GM21825 (cell line): ENCODE measurements around the gene RALBP1.

Experiments used
- ATAC-seq: cut with Tn5 transposase; IDR thresholded peaks from one replicate; pipeline ENCODE4 v1.9.1; 2021; ENCODE audit warnings: mild to moderate bottlenecking, moderate library complexity; ENCODE audit not compliant: unreplicated experiment

RALBP1 gene

GRCh38 chr18:9586814-9587213, 111.5 kb downstream of the RALBP1 start:
- no peak for ATAC-seq
